ENCODE measurements around the gene BRD4. TPM values are rescaled to one million over a fixed set of nuclear protein-coding genes. Genes with fewer than 3 reads are reported as not detected.
"Not testable (repeated sequence)": the region's sequence is repeated elsewhere in the genome, so short reads cannot be mapped to it uniquely, and the experiment has no call there.

BRD4 gene
- total RNA-seq, 1 experiment from 2014 or later, result 189 TPM

- no peak overlapping the region for H3K4me3 Mint-ChIP-seq (ENCODE audit: unreplicated experiment)
- H3K4me1 Mint-ChIP-seq (ENCODE audit: insufficient read depth, unreplicated experiment), result no peaks in the 10 kb centered on the region
- no peak for DNase-seq (ENCODE audit: unreplicated experiment)
- POLR2A ChIA-PET, result no interaction called here
- H3K9me3 Mint-ChIP-seq (ENCODE audit: unreplicated experiment), result no peaks in the 10 kb centered on the region
- BruUV-seq (replicated peaks), result no TSS peak
- peaks cover 78% of the 10 kb centered on the region for H3K36me3 Mint-ChIP-seq (ENCODE audit: insufficient read depth, unreplicated experiment)
- no peaks in the 10 kb centered on the region for H3K27me3 Mint-ChIP-seq (ENCODE audit: insufficient read depth, unreplicated experiment)
- CTCF ChIA-PET, result interaction anchor here (0.6 kb wide), 1 partner anchor 104 kb away, joined by 3 read pairs; no protein-coding TSS in a partner anchor
- TF ChIP-seq, protein P1, sequence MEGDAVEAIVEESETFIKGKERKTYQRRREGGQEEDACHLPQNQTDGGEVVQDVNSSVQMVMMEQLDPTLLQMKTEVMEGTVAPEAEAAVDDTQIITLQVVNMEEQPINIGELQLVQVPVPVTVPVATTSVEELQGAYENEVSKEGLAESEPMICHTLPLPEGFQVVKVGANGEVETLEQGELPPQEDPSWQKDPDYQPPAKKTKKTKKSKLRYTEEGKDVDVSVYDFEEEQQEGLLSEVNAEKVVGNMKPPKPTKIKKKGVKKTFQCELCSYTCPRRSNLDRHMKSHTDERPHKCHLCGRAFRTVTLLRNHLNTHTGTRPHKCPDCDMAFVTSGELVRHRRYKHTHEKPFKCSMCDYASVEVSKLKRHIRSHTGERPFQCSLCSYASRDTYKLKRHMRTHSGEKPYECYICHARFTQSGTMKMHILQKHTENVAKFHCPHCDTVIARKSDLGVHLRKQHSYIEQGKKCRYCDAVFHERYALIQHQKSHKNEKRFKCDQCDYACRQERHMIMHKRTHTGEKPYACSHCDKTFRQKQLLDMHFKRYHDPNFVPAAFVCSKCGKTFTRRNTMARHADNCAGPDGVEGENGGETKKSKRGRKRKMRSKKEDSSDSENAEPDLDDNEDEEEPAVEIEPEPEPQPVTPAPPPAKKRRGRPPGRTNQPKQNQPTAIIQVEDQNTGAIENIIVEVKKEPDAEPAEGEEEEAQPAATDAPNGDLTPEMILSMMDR (IDR thresholded peaks at IDR 0.05; ENCODE audit: unreplicated experiment), result no peak
- intact Hi-C loops (cut with micrococcal nuclease), result no loop called here
- H3K27ac Mint-ChIP-seq (ENCODE audit: low read depth, unreplicated experiment), result no peak overlapping the region
Observed at GRCh38 chr19:15353908-15354307, 21.6 kb upstream of the BRD4 start.

DNA sequence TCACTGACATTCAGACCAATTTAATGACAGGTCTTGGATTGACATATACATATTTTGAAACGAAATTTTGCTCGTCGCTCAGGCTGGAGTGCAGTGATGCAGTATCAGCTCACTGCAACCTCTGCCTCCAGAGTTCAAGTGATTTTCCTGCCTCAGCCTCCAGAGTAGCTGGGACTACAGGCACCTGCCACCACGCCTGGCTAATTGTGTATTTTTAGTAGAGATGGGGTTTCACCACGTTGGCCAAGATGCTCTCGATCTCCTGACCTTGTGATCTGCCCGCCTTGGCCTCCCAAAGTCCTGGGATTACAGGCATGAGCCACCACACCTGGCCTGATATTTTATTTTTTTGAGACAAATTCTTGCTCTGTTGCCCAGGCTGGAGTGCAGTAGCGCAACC is 20.2 kb upstream of the BRD4 start:
- DNase-seq (ENCODE audit: unreplicated experiment); H3K27me3 Mint-ChIP-seq (ENCODE audit: insufficient read depth, unreplicated experiment); BruUV-seq (replicated peaks); H3K9me3 Mint-ChIP-seq (ENCODE audit: unreplicated experiment); H3K27ac Mint-ChIP-seq (ENCODE audit: low read depth, unreplicated experiment); intact Hi-C loops (cut with micrococcal nuclease); H3K4me1 Mint-ChIP-seq (ENCODE audit: insufficient read depth, unreplicated experiment); H3K4me3 Mint-ChIP-seq (ENCODE audit: unreplicated experiment): not testable (repeated sequence)
- POLR2A ChIA-PET, result interaction anchor here (0.7 to 1.0 kb wide), 2 partner anchors 10 to 105 kb away, joined by 3 read pairs; no protein-coding TSS in a partner anchor
- peaks cover 72% of the 10 kb centered on the region for H3K36me3 Mint-ChIP-seq (ENCODE audit: insufficient read depth, unreplicated experiment)
- CTCF ChIA-PET, result interaction anchor here (0.7 to 1.2 kb wide), 3 partner anchors 19 to 155 kb away, joined by 3 read pairs; no protein-coding TSS in a partner anchor

DNA sequence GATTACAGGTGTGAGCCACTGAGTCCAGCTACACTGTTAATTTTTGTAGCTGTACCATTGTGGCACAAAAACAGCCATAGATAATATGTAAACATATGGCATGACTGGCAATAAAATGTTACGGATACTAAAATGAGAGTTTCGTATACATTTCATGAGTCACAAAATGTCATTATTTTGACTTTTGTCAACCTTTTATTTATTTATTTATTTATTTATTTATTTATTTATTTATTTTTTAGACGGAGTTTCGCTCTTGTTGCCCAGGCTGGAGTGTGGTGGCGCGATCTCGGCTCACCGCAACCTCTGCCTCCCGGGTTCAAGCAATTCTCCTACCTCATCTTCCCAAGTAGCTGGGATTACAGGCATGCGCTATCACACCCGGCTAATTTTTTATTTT is 9.0 kb upstream of the BRD4 start:
- POLR2A ChIA-PET; H3K27ac Mint-ChIP-seq (ENCODE audit: low read depth, unreplicated experiment); DNase-seq (ENCODE audit: unreplicated experiment); H3K27me3 Mint-ChIP-seq (ENCODE audit: insufficient read depth, unreplicated experiment); intact Hi-C loops (cut with micrococcal nuclease); H3K4me1 Mint-ChIP-seq (ENCODE audit: insufficient read depth, unreplicated experiment); BruUV-seq (replicated peaks); H3K9me3 Mint-ChIP-seq (ENCODE audit: unreplicated experiment); H3K4me3 Mint-ChIP-seq (ENCODE audit: unreplicated experiment): not testable (repeated sequence)
- CTCF ChIA-PET, result interaction anchor here (0.6 kb wide), 1 partner anchor 934 kb away, joined by 3 read pairs; no protein-coding TSS in a partner anchor
- peaks cover 65% of the 10 kb centered on the region for H3K36me3 Mint-ChIP-seq (ENCODE audit: insufficient read depth, unreplicated experiment)

- Mint-ChIP-seq H3K36me3 (ENCODE audit: insufficient read depth, unreplicated experiment) (peaks cover 56% of the 10 kb centered on the region), H3K27ac (ENCODE audit: low read depth, unreplicated experiment) (no peak overlapping the region), H3K27me3 (ENCODE audit: insufficient read depth, unreplicated experiment) (no peaks in the 10 kb centered on the region), H3K9me3 (ENCODE audit: unreplicated experiment) (no peaks in the 10 kb centered on the region), H3K4me3 (ENCODE audit: unreplicated experiment) (no peak overlapping the region), H3K4me1 (ENCODE audit: insufficient read depth, unreplicated experiment) (no peaks in the 10 kb centered on the region)
- no TSS peak for BruUV-seq (replicated peaks)
- DNase-seq (ENCODE audit: unreplicated experiment), result no peak
- ChIA-PET CTCF (interaction anchor here (0.6 to 0.7 kb wide), 3 partner anchors 20 to 468 kb away, joined by 3 to 4 read pairs (median 3); no protein-coding TSS in a partner anchor), POLR2A (no interaction called here)
- intact Hi-C loops (cut with micrococcal nuclease), result no loop called here
- TF ChIP-seq, protein P1 (IDR thresholded peaks at IDR 0.05; ENCODE audit: unreplicated experiment), result no peak
Observed at GRCh38 chr19:15340086-15340485, 7.7 kb upstream of the BRD4 start.

DNA sequence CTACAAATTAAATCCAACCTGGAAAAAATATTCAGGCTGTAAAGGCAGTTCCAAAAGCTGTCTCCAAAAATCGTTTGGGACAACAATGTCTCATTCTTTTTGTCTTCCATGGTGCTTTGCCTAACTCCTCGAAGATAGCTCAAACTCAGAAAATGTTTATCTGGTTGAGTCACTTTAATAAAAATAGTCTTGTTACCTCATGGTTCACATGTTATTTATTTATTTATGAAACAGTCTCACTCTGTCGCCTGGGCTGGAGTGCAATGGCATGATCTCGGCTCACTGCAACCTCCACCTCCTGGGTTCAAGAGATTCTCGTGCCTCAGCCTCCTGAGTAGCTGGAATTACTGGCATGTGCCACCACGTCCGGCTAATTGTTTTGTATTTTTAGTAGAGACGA is 4.9 kb upstream of the BRD4 start:
- no TSS peak for BruUV-seq (replicated peaks)
- DNase-seq (ENCODE audit: unreplicated experiment), result no peak

GRCh38 chr19:15335992-15336391 is 3.7 kb upstream of the BRD4 start:
- BruUV-seq (replicated peaks); H3K27me3 Mint-ChIP-seq (ENCODE audit: insufficient read depth, unreplicated experiment); DNase-seq (ENCODE audit: unreplicated experiment); H3K9me3 Mint-ChIP-seq (ENCODE audit: unreplicated experiment); H3K27ac Mint-ChIP-seq (ENCODE audit: low read depth, unreplicated experiment); intact Hi-C loops (cut with micrococcal nuclease); H3K4me1 Mint-ChIP-seq (ENCODE audit: insufficient read depth, unreplicated experiment); H3K4me3 Mint-ChIP-seq (ENCODE audit: unreplicated experiment); POLR2A ChIA-PET: not testable (repeated sequence)
- H3K36me3 Mint-ChIP-seq (ENCODE audit: insufficient read depth, unreplicated experiment), result peaks cover 39% of the 10 kb centered on the region
- CTCF ChIA-PET, result interaction anchor here (0.6 to 0.7 kb wide), 3 partner anchors 19 to 82 kb away, joined by 3 to 4 read pairs (median 3); no protein-coding TSS in a partner anchor

More for the DNA sequence above, 4.9 kb upstream of the BRD4 start:
- H3K36me3 Mint-ChIP-seq (ENCODE audit: insufficient read depth, unreplicated experiment), result peaks cover 50% of the 10 kb centered on the region
- intact Hi-C loops (cut with micrococcal nuclease), result no loop called here
- H3K4me3 Mint-ChIP-seq (ENCODE audit: unreplicated experiment), result no peak overlapping the region
- CTCF ChIA-PET, result interaction anchor here (0.6 to 1.0 kb wide), 3 partner anchors 33 to 124 kb away, joined by 3 to 4 read pairs (median 3); no protein-coding TSS in a partner anchor
- POLR2A ChIA-PET, result interaction anchor here (0.7 to 1.0 kb wide), 2 partner anchors 12 to 62 kb away, joined by 3 to 4 read pairs; no protein-coding TSS in a partner anchor
- TF ChIP-seq, protein P1 (IDR thresholded peaks at IDR 0.05; ENCODE audit: unreplicated experiment), result no peak
- no peaks in the 10 kb centered on the region for H3K4me1 Mint-ChIP-seq (ENCODE audit: insufficient read depth, unreplicated experiment)
- H3K27me3 Mint-ChIP-seq (ENCODE audit: insufficient read depth, unreplicated experiment), result no peaks in the 10 kb centered on the region
- H3K9me3 Mint-ChIP-seq (ENCODE audit: unreplicated experiment), result no peaks in the 10 kb centered on the region
- H3K27ac Mint-ChIP-seq (ENCODE audit: low read depth, unreplicated experiment), result no peak overlapping the region
